SK-N-SH treated with all-trans-retinoic acid at 6 μM for 48 hours (cell line): ENCODE results near the gene HSD17B14.

Experiments used
- ATAC-seq: fragments of 200-7000 bp; cut with Tn5 transposase; 3 replicates; pipeline ENCODE4 v1.9.1; 2020; ENCODE audit warnings: mild to moderate bottlenecking, moderate library complexity
- ARNTL ChIP-seq: fragments of 450-650 bp; formaldehyde crosslinking; IDR thresholded peaks from 2 replicates; pipeline ENCODE4 v1.5.0; 2020; ENCODE audit warnings: low read depth, mild to moderate bottlenecking, moderate library complexity, borderline replicate concordance
- BACH2 ChIP-seq: fragments of 250-450 bp; sonication (Bioruptor Pico); IDR thresholded peaks from 2 replicates; pipeline ENCODE4 v1.9.0; 2021; ENCODE audit warnings: mild to moderate bottlenecking, borderline replicate concordance
- CREB5 ChIP-seq: fragments of 250-450 bp; sonication (Bioruptor Pico); IDR thresholded peaks from 2 replicates; pipeline ENCODE4 v1.5.1; 2020; ENCODE audit warnings: low read depth, mild to moderate bottlenecking, moderate library complexity
- ESRRG ChIP-seq: fragments of 250-450 bp; sonication (Bioruptor Pico); IDR thresholded peaks from 2 replicates; pipeline ENCODE4 v1.6.1; 2021; ENCODE audit warnings: mild to moderate bottlenecking
- GLIS3 ChIP-seq: fragments of 250-450 bp; sonication (Bioruptor Pico); IDR thresholded peaks from 2 replicates; pipeline ENCODE4 v1.5.0; 2020; ENCODE audit warnings: mild to moderate bottlenecking, moderate library complexity
- ISL1 ChIP-seq: fragments of 250-450 bp; sonication (Bioruptor Pico); IDR thresholded peaks from 2 replicates; pipeline ENCODE4 v2.1.2; 2022; ENCODE audit warnings: mild to moderate bottlenecking, moderate library complexity
- OSR1 ChIP-seq: fragments of 250-450 bp; sonication (Bioruptor Pico); IDR thresholded peaks from 2 replicates; pipeline ENCODE4 v1.8.0; 2022; ENCODE audit warnings: moderate library complexity, mild to moderate bottlenecking, inconsistent platforms
- PPARA ChIP-seq: fragments of 250-450 bp; sonication (Bioruptor Pico); IDR thresholded peaks from 2 replicates; pipeline ENCODE4 v1.5.0; 2020; ENCODE audit warnings: mild to moderate bottlenecking, borderline replicate concordance
- RARB ChIP-seq: fragments of 250-450 bp; sonication (Bioruptor Pico); IDR thresholded peaks from 2 replicates; pipeline ENCODE4 v1.8.0; 2021; ENCODE audit warnings: mild to moderate bottlenecking, moderate library complexity
- SNAI2 ChIP-seq: fragments of 250-450 bp; sonication (Bioruptor Pico); IDR thresholded peaks from 2 replicates; pipeline ENCODE4 v1.5.0; 2020; ENCODE audit warnings: mild to moderate bottlenecking, moderate library complexity
- TCF4 ChIP-seq: fragments of 250-450 bp; sonication (Bioruptor Pico); IDR thresholded peaks from 2 replicates; pipeline ENCODE4 v1.8.0; 2021; ENCODE audit warnings: mild to moderate bottlenecking, moderate library complexity, borderline replicate concordance
- TOX ChIP-seq: fragments of 250-450 bp; sonication (Bioruptor Pico); IDR thresholded peaks from 2 replicates; pipeline ENCODE4 v1.8.0; 2021; ENCODE audit warnings: mild to moderate bottlenecking, moderate library complexity, borderline replicate concordance
- TSHZ2 ChIP-seq: fragments of 250-450 bp; sonication (Bioruptor Pico); IDR thresholded peaks from 2 replicates; pipeline ENCODE4 v1.5.0; 2020; ENCODE audit warnings: mild to moderate bottlenecking, moderate library complexity
- ZC3H10 ChIP-seq: fragments of 250-450 bp; sonication (Bioruptor Pico); IDR thresholded peaks from 2 replicates; pipeline ENCODE4 v1.5.1; 2021; ENCODE audit warnings: mild to moderate bottlenecking, moderate library complexity
- ZFP3 ChIP-seq: fragments of 250-450 bp; sonication (Bioruptor Pico); IDR thresholded peaks from 2 replicates; pipeline ENCODE4 v1.5.0; 2020; ENCODE audit warnings: mild to moderate bottlenecking, moderate library complexity
- ZFP30 ChIP-seq: fragments of 450-650 bp; formaldehyde crosslinking; IDR thresholded peaks from 2 replicates; pipeline ENCODE4 v1.5.0; 2022; ENCODE audit warnings: mild to moderate bottlenecking, moderate library complexity
- ZNF565 ChIP-seq: fragments of 450-650 bp; formaldehyde crosslinking; conservative IDR thresholded peaks from 2 replicates; pipeline ENCODE4 v1.5.0; 2020; ENCODE audit warnings: low read depth, mild to moderate bottlenecking, moderate library complexity
- ZNF70 ChIP-seq: fragments of 450-650 bp; formaldehyde crosslinking; IDR thresholded peaks from 2 replicates; pipeline ENCODE4 v1.5.0; 2020; ENCODE audit warnings: mild to moderate bottlenecking, moderate library complexity
- ZNF8 ChIP-seq: fragments of 450-650 bp; formaldehyde crosslinking; IDR thresholded peaks from 2 replicates; pipeline ENCODE4 v1.5.0; 2020; ENCODE audit warnings: mild to moderate bottlenecking, moderate library complexity
- TF ChIP-seq, protein P1 (sequence below): fragments of 250-450 bp; sonication (Bioruptor Pico); IDR thresholded peaks from 2 replicates; pipeline ENCODE4 v1.8.0; 2021; ENCODE audit warnings: low read depth, mild to moderate bottlenecking, moderate library complexity, borderline replicate concordance
- TF ChIP-seq, protein P2 (sequence below): fragments of 250-450 bp; sonication (Bioruptor Pico); IDR thresholded peaks from 2 replicates; pipeline ENCODE4 v1.5.1; 2021; ENCODE audit warnings: mild to moderate bottlenecking, moderate library complexity
- TF ChIP-seq, protein P3 (sequence below): fragments of 250-450 bp; sonication (Bioruptor Pico); IDR thresholded peaks from 2 replicates; pipeline ENCODE4 v1.8.0; 2020; ENCODE audit warnings: mild to moderate bottlenecking, moderate library complexity, borderline replicate concordance

Gene HSD17B14

GRCh38 chr19:48810151-48810550 is 26.1 kb downstream of the HSD17B14 start (continued):
- TF ChIP-seq ARNTL (CRISPR knock-in tag) (no peak), BACH2 (CRISPR knock-in tag) (no peak), TOX (CRISPR knock-in tag) (no peak), CREB5 (CRISPR knock-in tag) (no peak), ZNF565 (no peak), GLIS3 (CRISPR knock-in tag) (no peak), ZFP3 (CRISPR knock-in tag) (no peak), ISL1 (CRISPR knock-in tag) (no peak), ZC3H10 (no peak), ZNF70 (CRISPR knock-in tag) (no peak), ZNF8 (no peak), OSR1 (CRISPR knock-in tag) (no peak)
- TF ChIP-seq, protein P1, sequence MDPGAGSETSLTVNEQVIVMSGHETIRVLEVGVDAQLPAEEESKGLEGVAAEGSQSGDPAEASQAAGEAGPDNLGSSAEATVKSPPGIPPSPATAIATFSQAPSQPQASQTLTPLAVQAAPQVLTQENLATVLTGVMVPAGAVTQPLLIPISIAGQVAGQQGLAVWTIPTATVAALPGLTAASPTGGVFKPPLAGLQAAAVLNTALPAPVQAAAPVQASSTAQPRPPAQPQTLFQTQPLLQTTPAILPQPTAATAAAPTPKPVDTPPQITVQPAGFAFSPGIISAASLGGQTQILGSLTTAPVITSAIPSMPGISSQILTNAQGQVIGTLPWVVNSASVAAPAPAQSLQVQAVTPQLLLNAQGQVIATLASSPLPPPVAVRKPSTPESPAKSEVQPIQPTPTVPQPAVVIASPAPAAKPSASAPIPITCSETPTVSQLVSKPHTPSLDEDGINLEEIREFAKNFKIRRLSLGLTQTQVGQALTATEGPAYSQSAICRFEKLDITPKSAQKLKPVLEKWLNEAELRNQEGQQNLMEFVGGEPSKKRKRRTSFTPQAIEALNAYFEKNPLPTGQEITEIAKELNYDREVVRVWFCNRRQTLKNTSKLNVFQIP (CRISPR knock-in tag), result no peak

GRCh38 chr19:48807590-48808308 is 28.5 kb downstream of the HSD17B14 start:
- no peak for ATAC-seq
- TF ChIP-seq BACH2 (CRISPR knock-in tag) (no peak), OSR1 (CRISPR knock-in tag) (no peak), RARB (CRISPR knock-in tag) (no peak), TCF4 (CRISPR knock-in tag) (no peak)

DNA sequence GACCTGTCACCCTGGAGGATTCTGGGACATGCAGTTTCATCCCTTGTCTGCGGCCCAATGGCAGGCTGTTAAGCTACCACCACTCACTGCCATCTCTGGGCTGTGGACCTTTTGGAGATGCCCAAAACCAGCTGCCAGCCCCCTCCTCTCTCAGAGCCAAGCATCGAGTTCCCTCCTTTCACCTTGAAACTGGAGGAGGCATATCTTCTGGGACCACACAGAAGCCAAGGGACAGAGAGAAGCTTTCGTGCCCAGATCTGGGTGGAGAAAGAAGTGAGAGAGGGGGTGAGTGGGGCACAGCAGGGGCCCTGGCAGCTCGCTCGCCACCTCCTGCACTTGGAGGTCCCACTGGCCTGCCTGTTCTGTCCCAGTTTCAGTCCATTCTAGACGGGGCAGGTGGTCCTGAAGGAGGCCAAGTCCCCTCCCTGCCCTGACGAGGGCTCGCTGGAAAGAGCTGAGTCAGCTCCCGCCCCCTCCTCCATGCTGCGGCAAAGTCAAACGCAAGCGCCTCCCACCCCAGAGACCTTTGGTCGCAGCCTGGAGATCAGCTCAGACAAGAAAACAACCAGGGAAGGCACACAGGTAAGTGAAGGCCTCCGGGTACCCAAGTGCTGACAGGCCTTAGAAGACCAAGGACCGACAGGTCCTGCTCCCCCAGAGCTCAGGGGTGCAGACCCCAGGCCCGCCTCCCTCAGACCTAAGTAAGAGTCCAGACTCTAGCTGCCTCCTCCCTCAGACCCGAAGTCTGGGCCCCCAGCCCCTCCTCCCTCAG is 29.3 kb downstream of the HSD17B14 start:
- peak; percentile 56; the same call in 2 of the 3 replicates for ATAC-seq
- TF ChIP-seq ZFP3 (CRISPR knock-in tag) (no peak), GLIS3 (CRISPR knock-in tag) (no peak), ZNF8 (no peak), OSR1 (CRISPR knock-in tag) (no peak), ESRRG (CRISPR knock-in tag) (no peak), ISL1 (CRISPR knock-in tag) (no peak), TSHZ2 (CRISPR knock-in tag) (no peak), TCF4 (CRISPR knock-in tag) (no peak), ZNF565 (no peak), PPARA (no peak), SNAI2 (CRISPR knock-in tag) (no peak), ZFP30 (no peak), RARB (CRISPR knock-in tag) (no peak), ZNF70 (CRISPR knock-in tag) (no peak), ZC3H10 (no peak), BACH2 (CRISPR knock-in tag) (no peak)
- TF ChIP-seq, protein P2, sequence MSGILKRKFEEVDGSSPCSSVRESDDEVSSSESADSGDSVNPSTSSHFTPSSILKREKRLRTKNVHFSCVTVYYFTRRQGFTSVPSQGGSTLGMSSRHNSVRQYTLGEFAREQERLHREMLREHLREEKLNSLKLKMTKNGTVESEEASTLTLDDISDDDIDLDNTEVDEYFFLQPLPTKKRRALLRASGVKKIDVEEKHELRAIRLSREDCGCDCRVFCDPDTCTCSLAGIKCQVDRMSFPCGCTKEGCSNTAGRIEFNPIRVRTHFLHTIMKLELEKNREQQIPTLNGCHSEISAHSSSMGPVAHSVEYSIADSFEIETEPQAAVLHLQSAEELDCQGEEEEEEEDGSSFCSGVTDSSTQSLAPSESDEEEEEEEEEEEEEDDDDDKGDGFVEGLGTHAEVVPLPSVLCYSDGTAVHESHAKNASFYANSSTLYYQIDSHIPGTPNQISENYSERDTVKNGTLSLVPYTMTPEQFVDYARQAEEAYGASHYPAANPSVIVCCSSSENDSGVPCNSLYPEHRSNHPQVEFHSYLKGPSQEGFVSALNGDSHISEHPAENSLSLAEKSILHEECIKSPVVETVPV (CRISPR knock-in tag), result no peak
- TF ChIP-seq, protein P3, sequence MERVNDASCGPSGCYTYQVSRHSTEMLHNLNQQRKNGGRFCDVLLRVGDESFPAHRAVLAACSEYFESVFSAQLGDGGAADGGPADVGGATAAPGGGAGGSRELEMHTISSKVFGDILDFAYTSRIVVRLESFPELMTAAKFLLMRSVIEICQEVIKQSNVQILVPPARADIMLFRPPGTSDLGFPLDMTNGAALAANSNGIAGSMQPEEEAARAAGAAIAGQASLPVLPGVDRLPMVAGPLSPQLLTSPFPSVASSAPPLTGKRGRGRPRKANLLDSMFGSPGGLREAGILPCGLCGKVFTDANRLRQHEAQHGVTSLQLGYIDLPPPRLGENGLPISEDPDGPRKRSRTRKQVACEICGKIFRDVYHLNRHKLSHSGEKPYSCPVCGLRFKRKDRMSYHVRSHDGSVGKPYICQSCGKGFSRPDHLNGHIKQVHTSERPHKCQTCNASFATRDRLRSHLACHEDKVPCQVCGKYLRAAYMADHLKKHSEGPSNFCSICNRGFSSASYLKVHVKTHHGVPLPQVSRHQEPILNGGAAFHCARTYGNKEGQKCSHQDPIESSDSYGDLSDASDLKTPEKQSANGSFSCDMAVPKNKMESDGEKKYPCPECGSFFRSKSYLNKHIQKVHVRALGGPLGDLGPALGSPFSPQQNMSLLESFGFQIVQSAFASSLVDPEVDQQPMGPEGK, result no peak
- TF ChIP-seq, all 23 proteins: peak for 0
